ENCODE results near the gene CRB1.

Gene CRB1

GRCh38 chr1:197285526-197286205, 17.6 kb downstream of the CRB1 start:
- H3K4me3 ChIP-seq (ENCODE audit: low read depth, low read length) = no peak overlapping the region
- no peak for TF ChIP-seq CTCF (IDR thresholded peaks at IDR 0.05; ENCODE audit: low read depth, low read length, missing control alignments)
- DNase-seq (ENCODE audit: low read depth) = no peak

GRCh38 chr1:197286634-197287033, 18.6 kb downstream of the CRB1 start:
- H3K4me3 ChIP-seq (ENCODE audit: low read depth, low read length) = no peak overlapping the region
- in situ Hi-C loops (cut with HindIII; ENCODE audit: low sequenced_read_pairs) = no loop called here
- no peak for TF ChIP-seq CTCF (IDR thresholded peaks at IDR 0.05; ENCODE audit: low read depth, low read length, missing control alignments)
- no peak for DNase-seq (ENCODE audit: low read depth)

More at GRCh38 chr1:197285526-197286205, 17.6 kb downstream of the CRB1 start:
- in situ Hi-C loops (cut with HindIII; ENCODE audit: low sequenced_read_pairs) = no loop called here

GRCh38 chr1:197287863-197288262, 19.8 kb downstream of the CRB1 start:
- no peak overlapping the region for H3K4me3 ChIP-seq (ENCODE audit: low read depth, low read length)
- DNase-seq (ENCODE audit: low read depth) = no peak
- no peak for TF ChIP-seq CTCF (IDR thresholded peaks at IDR 0.05; ENCODE audit: low read depth, low read length, missing control alignments)
- in situ Hi-C loops (cut with HindIII; ENCODE audit: low sequenced_read_pairs) = no loop called here

- H3K4me3 ChIP-seq (ENCODE audit: low read depth, low read length) = no peak overlapping the region
- peak; percentile 46 for DNase-seq (ENCODE audit: low read depth)
- in situ Hi-C loops (cut with HindIII; ENCODE audit: low sequenced_read_pairs) = no loop called here
- TF ChIP-seq CTCF (IDR thresholded peaks at IDR 0.05; ENCODE audit: low read depth, low read length, missing control alignments) = no peak
Observed at GRCh38 chr1:197302775-197303174, 34.7 kb downstream of the CRB1 start.

DNA sequence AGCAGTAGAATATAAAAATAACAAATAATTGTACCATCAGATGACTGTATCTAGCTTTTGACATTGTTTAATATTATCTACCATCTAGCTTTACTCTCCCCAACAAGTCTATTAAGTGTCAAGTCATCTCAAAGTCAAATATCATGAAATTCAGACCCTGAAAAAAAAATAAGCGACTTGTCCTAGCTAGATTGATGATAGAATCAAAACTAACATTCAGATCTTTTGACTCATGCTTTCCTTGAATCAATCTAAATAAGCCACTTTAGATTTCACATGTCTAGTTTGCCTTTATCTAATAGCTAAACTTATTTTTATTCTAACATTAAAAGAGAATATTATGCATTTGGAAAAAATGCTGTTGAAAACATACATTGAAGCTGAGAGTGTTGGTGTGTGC, 35.4 kb downstream of the CRB1 start:
- TF ChIP-seq CTCF (IDR thresholded peaks at IDR 0.05; ENCODE audit: low read depth, low read length, missing control alignments) = no peak
- H3K4me3 ChIP-seq (ENCODE audit: low read depth, low read length) = no peak overlapping the region
- in situ Hi-C loops (cut with HindIII; ENCODE audit: low sequenced_read_pairs) = no loop called here
- DNase-seq (ENCODE audit: low read depth) = no peak

DNA sequence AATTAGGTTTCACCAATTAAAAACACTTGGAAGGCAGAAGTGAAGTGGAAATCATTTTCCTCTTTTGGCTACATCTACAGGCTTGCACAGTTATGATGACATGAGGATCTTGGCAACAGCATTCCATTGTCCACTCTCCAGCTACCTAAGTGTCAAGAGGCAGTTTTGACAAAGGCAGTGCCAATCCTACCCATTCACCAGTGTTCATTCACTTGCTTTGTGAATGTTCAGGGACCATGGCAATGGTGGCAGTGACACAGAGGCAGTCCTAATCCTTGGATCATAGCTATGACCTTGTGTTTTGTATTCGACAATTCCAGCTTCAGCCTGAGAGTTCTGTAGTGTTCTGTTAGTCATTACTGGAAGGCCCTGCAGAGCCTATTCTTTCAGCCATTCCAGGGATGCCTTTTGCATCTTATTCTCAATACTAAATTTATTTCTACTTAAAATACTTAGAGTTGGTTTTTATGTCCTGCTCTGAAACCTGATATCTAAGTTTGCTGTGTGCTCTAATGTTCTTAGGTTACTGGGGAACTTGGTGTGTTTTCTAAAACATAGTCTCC, 36.7 kb downstream of the CRB1 start:
- TF ChIP-seq CTCF (IDR thresholded peaks at IDR 0.05; ENCODE audit: low read depth, low read length, missing control alignments) = no peak
- in situ Hi-C loops (cut with HindIII; ENCODE audit: low sequenced_read_pairs) = no loop called here
- H3K4me3 ChIP-seq (ENCODE audit: low read depth, low read length) = no peak overlapping the region
- DNase-seq (ENCODE audit: low read depth) = no peak

Measured in astrocyte of the cerebellum (primary cell).